ENCODE results near the gene TIMM21.

- TF ChIP-seq CTCF (IDR thresholded peaks at IDR 0.05) (no peak), POLR2A (IDR thresholded peaks at IDR 0.05) (no peak)
Measured at GRCh38 chr18:74110149-74110548, 38.2 kb upstream of the TIMM21 start.

All from lower leg skin (tissue), 3 donors.